Measurements from ENCODE around the gene DHX35. TPM values are rescaled to one million over a fixed set of nuclear protein-coding genes. Genes with fewer than 3 reads are reported as not detected.

The DHX35 gene
- total RNA-seq, 2 experiments from 2014 or later = 7.3 to 7.6 TPM

DNA sequence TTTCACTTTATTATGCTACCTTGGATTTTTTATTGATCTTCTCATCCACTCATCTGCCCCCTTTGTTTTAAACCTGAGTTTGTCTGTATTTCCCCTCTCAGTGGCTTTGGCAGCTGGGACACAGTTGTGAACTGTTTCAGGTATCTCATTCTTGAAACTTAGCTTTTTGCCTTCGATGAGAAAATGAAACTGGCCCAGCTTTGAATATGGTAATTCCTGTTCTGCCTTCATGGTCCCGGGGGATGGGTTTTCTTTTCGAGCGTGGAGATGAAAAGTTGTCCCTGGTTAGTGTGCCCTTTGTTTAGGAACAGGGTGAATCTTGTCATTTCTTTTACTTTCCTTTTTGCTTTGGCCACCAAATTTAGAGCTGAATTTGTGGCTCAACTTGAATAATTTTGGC lies 25.6 kb downstream of the DHX35 start:
- Histone ChIP-seq H3K4me3 (ENCODE audit: low read length) (no peak overlapping the region), H3K4me1 (ENCODE audit: insufficient read depth, low read length) (no peaks in the 10 kb centered on the region), H3K9me3 (ENCODE audit: control insufficient read depth in 1 of 2, insufficient read depth in 1 of 2, low read length in 2 of 2) (no peaks in the 10 kb centered on the region), H3K36me3 (ENCODE audit: insufficient read depth, low read length) (peaks cover 32% of the 10 kb centered on the region), H3K27me3 (ENCODE audit: control insufficient read depth in 1 of 2, insufficient read depth in 2 of 2, low read length in 2 of 2) (no peaks in the 10 kb centered on the region), H3K27ac (ENCODE audit: low read depth in 1 of 2, low read length in 2 of 2) (no peak overlapping the region)
- ChIA-PET POLR2A (no interaction called here), CTCF (no interaction called here)
- no peak for DNase-seq
- Mint-ChIP-seq H3K36me3 (ENCODE audit: low read depth) (peaks cover 83% of the 10 kb centered on the region), H3K9me3 (no peaks in the 10 kb centered on the region), H3K4me1 (ENCODE audit: low read depth) (no peaks in the 10 kb centered on the region), H3K4me3 (no peak overlapping the region), H3K27ac (no peak overlapping the region), H3K27me3 (no peaks in the 10 kb centered on the region)
- TF ChIP-seq, protein P1, sequence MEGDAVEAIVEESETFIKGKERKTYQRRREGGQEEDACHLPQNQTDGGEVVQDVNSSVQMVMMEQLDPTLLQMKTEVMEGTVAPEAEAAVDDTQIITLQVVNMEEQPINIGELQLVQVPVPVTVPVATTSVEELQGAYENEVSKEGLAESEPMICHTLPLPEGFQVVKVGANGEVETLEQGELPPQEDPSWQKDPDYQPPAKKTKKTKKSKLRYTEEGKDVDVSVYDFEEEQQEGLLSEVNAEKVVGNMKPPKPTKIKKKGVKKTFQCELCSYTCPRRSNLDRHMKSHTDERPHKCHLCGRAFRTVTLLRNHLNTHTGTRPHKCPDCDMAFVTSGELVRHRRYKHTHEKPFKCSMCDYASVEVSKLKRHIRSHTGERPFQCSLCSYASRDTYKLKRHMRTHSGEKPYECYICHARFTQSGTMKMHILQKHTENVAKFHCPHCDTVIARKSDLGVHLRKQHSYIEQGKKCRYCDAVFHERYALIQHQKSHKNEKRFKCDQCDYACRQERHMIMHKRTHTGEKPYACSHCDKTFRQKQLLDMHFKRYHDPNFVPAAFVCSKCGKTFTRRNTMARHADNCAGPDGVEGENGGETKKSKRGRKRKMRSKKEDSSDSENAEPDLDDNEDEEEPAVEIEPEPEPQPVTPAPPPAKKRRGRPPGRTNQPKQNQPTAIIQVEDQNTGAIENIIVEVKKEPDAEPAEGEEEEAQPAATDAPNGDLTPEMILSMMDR (IDR thresholded peaks at IDR 0.05) = no peak
- intact Hi-C loops (cut with DNase I, micrococcal nuclease) = no loop called here
- no peak for ATAC-seq (ENCODE audit: poor library complexity)

DNA sequence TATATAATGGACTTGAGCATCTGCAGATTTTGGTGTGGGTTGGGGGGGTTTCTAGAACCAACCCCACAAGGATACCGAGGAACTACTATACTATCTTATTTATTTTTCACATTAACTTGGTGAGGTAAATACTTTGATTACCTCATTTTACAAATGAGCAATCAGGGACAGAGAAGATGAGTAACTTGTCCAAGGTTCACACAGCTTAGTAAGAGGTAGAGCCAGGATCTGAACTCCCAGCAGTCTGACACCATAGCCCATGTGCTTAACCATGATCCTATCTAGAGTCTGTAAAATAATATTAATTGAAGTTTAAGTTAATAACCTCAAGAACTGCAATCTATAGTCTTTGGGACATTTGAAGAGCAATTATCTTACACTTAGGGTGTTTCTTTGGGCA lies 28.6 kb downstream of the DHX35 start:
- Mint-ChIP-seq H3K36me3 (ENCODE audit: low read depth) (peaks cover 90% of the 10 kb centered on the region), H3K4me1 (ENCODE audit: low read depth) (no peaks in the 10 kb centered on the region), H3K4me3 (no peak overlapping the region), H3K9me3 (no peaks in the 10 kb centered on the region), H3K27me3 (no peaks in the 10 kb centered on the region), H3K27ac (no peak overlapping the region)
- no peaks in the 10 kb centered on the region for H3K9me3 ChIP-seq (ENCODE audit: control insufficient read depth in 1 of 2, insufficient read depth in 1 of 2, low read length in 2 of 2)
- POLR2A ChIA-PET = no interaction called here
- CTCF ChIA-PET = interaction anchor here (1.1 to 1.7 kb wide), 2 partner anchors 15 to 64 kb away, joined by 3 to 4 read pairs; partner anchors contain the start of gene FAM83D
- no peaks in the 10 kb centered on the region for H3K4me1 ChIP-seq (ENCODE audit: insufficient read depth, low read length)
- H3K27me3 ChIP-seq (ENCODE audit: control insufficient read depth in 1 of 2, insufficient read depth in 2 of 2, low read length in 2 of 2) = no peaks in the 10 kb centered on the region
- intact Hi-C loops (cut with DNase I, micrococcal nuclease) = no loop called here
- DNase-seq (no peak), ATAC-seq (ENCODE audit: poor library complexity) (no peak)
- no peak overlapping the region for H3K27ac ChIP-seq (ENCODE audit: low read depth in 1 of 2, low read length in 2 of 2)
- TF ChIP-seq, protein P1 (IDR thresholded peaks at IDR 0.05) = no peak
- no peak overlapping the region for H3K4me3 ChIP-seq (ENCODE audit: low read length)
- peaks cover 35% of the 10 kb centered on the region for H3K36me3 ChIP-seq (ENCODE audit: insufficient read depth, low read length)

DNA sequence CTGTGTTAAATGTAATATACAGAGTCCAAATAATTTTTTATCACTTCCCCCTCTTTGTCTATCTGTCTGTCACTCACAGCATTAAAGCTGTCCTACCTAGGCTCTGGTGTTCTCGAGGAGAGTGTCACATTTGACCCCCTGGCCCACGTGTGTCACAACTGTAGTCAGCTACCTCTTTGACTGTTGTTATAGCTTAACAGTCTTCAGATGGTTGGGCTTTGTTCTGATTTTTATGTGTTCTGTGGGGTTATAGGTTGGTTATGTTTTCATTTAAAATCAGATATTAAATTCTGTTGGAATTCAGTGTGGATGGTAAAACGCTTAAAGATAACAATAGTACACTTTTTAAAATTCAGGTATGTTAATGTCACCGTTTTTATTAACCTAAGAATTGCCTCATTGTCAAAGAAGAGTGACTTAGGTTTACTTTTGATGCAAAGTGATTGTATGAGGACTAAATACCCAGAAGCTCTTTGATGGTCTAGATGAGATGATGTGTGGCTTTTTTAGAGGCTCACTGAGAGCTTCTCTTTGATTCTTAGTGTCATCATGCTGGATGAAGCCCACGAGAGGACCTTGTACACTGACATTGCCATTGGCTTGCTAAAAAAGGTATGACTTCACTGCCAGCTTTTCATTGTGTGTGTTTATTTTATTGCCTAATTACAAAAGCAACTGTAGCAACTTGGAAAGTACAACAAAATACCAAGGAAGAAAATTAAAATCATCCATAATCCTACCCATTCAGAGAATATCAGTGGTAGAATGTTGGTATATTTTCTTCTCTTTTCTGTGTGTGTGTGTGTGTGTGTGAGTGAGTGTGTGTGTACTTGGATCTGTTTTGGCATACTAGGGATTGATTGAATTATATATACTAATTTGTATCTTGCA lies 29.9 kb downstream of the DHX35 start:
- H3K36me3 ChIP-seq (ENCODE audit: insufficient read depth, low read length) = peaks cover 40% of the 10 kb centered on the region
- Mint-ChIP-seq H3K9me3 (no peaks in the 10 kb centered on the region), H3K4me3 (no peak overlapping the region), H3K27me3 (no peaks in the 10 kb centered on the region), H3K27ac (no peak overlapping the region), H3K4me1 (ENCODE audit: low read depth) (peaks cover 9% of the 10 kb centered on the region), H3K36me3 (ENCODE audit: low read depth) (peaks cover 89% of the 10 kb centered on the region)
- POLR2A ChIA-PET = interaction anchor here (0.7 kb wide), 1 partner anchor 60 kb away, joined by 3 read pairs; no protein-coding TSS in a partner anchor
- no peak overlapping the region for H3K4me3 ChIP-seq (ENCODE audit: low read length)
- no peaks in the 10 kb centered on the region for H3K27me3 ChIP-seq (ENCODE audit: control insufficient read depth in 1 of 2, insufficient read depth in 2 of 2, low read length in 2 of 2)
- no peaks in the 10 kb centered on the region for H3K9me3 ChIP-seq (ENCODE audit: control insufficient read depth in 1 of 2, insufficient read depth in 1 of 2, low read length in 2 of 2)
- no peaks in the 10 kb centered on the region for H3K4me1 ChIP-seq (ENCODE audit: insufficient read depth, low read length)
- H3K27ac ChIP-seq (ENCODE audit: low read depth in 1 of 2, low read length in 2 of 2) = no peak overlapping the region
- ATAC-seq (ENCODE audit: poor library complexity) (no peak), DNase-seq (no peak)
- TF ChIP-seq, protein P1 (IDR thresholded peaks at IDR 0.05) = no peak
- CTCF ChIA-PET = no interaction called here
- intact Hi-C loops (cut with DNase I, micrococcal nuclease) = no loop called here
